C4-2B (cell line): ENCODE data around the gene EMC7.

Experiments used
- ZFX ChIP-seq: fragments of 450-650 bp; IDR thresholded peaks from 2 replicates; pipeline ENCODE4 v1.6.1; 2017
- TF ChIP-seq, protein P1 (sequence below): fragments of 450-650 bp; conservative IDR thresholded peaks from 2 replicates; pipeline ENCODE4 v1.5.1; 2017; ENCODE audit warnings: mild to moderate bottlenecking

DNA sequence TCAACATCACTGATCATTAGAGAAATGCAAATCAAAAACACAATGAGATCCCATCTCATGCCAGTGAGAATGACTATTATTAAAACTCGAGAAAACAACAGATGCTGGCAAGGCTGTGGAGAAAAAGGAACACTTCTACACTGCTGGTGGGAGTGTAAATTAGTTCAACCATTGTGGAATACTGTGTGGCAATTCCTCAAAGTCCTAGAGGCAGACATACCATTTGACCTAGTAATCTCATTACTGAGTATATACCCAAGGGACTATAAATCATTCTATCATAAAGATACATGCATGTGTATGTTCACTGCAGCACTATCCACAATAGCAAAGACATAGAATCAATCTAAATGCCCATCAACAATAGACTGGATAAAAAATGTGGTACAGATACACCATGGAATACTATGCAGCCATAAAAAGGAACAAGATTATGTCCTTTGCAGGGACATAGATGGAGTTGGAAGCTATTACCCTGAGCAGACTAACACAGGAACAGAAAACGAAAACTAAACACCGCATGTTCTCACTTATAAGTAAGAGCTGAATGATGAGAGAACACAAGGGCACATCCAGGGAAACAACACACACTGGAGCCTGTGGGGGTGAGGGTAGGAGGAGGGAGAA is 47.5 kb downstream of the EMC7 start:
- TF ChIP-seq, protein P1, sequence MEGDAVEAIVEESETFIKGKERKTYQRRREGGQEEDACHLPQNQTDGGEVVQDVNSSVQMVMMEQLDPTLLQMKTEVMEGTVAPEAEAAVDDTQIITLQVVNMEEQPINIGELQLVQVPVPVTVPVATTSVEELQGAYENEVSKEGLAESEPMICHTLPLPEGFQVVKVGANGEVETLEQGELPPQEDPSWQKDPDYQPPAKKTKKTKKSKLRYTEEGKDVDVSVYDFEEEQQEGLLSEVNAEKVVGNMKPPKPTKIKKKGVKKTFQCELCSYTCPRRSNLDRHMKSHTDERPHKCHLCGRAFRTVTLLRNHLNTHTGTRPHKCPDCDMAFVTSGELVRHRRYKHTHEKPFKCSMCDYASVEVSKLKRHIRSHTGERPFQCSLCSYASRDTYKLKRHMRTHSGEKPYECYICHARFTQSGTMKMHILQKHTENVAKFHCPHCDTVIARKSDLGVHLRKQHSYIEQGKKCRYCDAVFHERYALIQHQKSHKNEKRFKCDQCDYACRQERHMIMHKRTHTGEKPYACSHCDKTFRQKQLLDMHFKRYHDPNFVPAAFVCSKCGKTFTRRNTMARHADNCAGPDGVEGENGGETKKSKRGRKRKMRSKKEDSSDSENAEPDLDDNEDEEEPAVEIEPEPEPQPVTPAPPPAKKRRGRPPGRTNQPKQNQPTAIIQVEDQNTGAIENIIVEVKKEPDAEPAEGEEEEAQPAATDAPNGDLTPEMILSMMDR = no peak
- no peak for TF ChIP-seq ZFX
